Mammary epithelial cell (primary cell): ENCODE results near the gene CERS1.

Experiments
- EZH2 ChIP-seq: IDR thresholded peaks from 2 replicates; pipeline ENCODE4 v1.6.1; 2012; ENCODE audit warnings: low read length, inconsistent platforms, borderline replicate concordance
- TF ChIP-seq, protein P1 (sequence below), 2 donors: IDR thresholded peaks in 1 of 2; conservative IDR thresholded peaks in 1 of 2; 2 replicates each; pipeline ENCODE4 v1.5.1; 2011 to 2012; ENCODE audit warnings: inconsistent platforms in 2 of 2, low read length in 2 of 2, mild to moderate bottlenecking in 2 of 2, control low read depth in 1 of 2, low read depth in 1 of 2; ENCODE audit not compliant: insufficient read depth in 1 of 2; ENCODE audit errors: extremely low read depth in 1 of 2

DNA sequence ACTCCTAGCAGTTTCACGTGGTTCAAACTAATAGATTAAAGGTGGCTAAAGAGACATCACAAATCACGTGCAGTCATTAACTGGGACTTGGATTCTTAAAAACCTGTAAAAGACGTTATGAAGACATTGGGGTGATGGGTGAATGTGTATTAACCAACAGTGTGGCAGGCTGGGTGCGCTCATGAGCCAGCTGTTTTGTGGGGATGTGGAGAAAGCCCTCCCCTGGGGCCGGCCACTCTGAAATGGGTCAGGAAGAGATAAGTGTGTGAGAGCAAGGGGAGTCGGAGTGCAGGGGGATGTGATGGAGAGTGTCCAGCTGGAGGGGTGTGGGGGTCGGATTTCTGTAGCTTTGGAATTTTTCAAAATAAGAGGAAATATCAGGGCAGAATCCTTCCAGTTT, 53.8 kb downstream of the CERS1 start:
- TF ChIP-seq, protein P1, sequence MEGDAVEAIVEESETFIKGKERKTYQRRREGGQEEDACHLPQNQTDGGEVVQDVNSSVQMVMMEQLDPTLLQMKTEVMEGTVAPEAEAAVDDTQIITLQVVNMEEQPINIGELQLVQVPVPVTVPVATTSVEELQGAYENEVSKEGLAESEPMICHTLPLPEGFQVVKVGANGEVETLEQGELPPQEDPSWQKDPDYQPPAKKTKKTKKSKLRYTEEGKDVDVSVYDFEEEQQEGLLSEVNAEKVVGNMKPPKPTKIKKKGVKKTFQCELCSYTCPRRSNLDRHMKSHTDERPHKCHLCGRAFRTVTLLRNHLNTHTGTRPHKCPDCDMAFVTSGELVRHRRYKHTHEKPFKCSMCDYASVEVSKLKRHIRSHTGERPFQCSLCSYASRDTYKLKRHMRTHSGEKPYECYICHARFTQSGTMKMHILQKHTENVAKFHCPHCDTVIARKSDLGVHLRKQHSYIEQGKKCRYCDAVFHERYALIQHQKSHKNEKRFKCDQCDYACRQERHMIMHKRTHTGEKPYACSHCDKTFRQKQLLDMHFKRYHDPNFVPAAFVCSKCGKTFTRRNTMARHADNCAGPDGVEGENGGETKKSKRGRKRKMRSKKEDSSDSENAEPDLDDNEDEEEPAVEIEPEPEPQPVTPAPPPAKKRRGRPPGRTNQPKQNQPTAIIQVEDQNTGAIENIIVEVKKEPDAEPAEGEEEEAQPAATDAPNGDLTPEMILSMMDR (conservative IDR thresholded peaks at IDR 0.05 in 1 of 2, IDR thresholded peaks at IDR 0.05 in 1 of 2; ENCODE audit: extremely low read depth in 1 of 2, insufficient read depth in 1 of 2, low read depth in 1 of 2, low read length in 2 of 2) = no peak
- no peak for TF ChIP-seq EZH2
